DMS 273 (cell line): ENCODE measurements around the gene KCNMA1.
"Not testable (repeated sequence)": the region's sequence is repeated elsewhere in the genome, so short reads cannot be mapped to it uniquely, and the experiment has no call there.

ENCODE experiments used
- DNase-seq: peaks from one replicate; lab custom pipeline; 2025; ENCODE audit not compliant: unreplicated experiment; lab: John Stamatoyannopoulos, UW

The KCNMA1 gene

GRCh38 chr10:77588886-77589285 is 48.7 kb downstream of the KCNMA1 start:
- DNase-seq, result no peak

GRCh38 chr10:77587416-77587790 is 50.2 kb downstream of the KCNMA1 start:
- no peak for DNase-seq

- peak; percentile 27 for DNase-seq
Measured at GRCh38 chr10:77586719-77587415, 50.7 kb downstream of the KCNMA1 start.

GRCh38 chr10:77584938-77585337 is 52.7 kb downstream of the KCNMA1 start:
- no peak for DNase-seq

GRCh38 chr10:77583527-77583926 is 54.1 kb downstream of the KCNMA1 start:
- no peak for DNase-seq

GRCh38 chr10:77582710-77583115 is 54.9 kb downstream of the KCNMA1 start:
- no peak for DNase-seq

- DNase-seq, result peak; percentile 14
Measured at GRCh38 chr10:77581738-77582137, 55.9 kb downstream of the KCNMA1 start.

- no peak for DNase-seq
Measured at GRCh38 chr10:77580482-77580881, 57.1 kb downstream of the KCNMA1 start.

GRCh38 chr10:77578583-77579227 is 58.9 kb downstream of the KCNMA1 start:
- DNase-seq, result no peak

- no peak for DNase-seq
Measured at GRCh38 chr10:77577666-77578229, 59.9 kb downstream of the KCNMA1 start.

GRCh38 chr10:77576444-77577032 is 61.1 kb downstream of the KCNMA1 start:
- DNase-seq, result no peak

- DNase-seq, result no peak
Measured at GRCh38 chr10:77576007-77576367, 61.6 kb downstream of the KCNMA1 start.

GRCh38 chr10:77575271-77576006 is 62.2 kb downstream of the KCNMA1 start:
- no peak for DNase-seq

GRCh38 chr10:77574438-77574837 is 63.2 kb downstream of the KCNMA1 start:
- no peak for DNase-seq

GRCh38 chr10:77572520-77572919 is 65.1 kb downstream of the KCNMA1 start:
- not testable (repeated sequence) for DNase-seq

GRCh38 chr10:77571490-77571889 is 66.1 kb downstream of the KCNMA1 start:
- DNase-seq, result peak; percentile 78

GRCh38 chr10:77566914-77567566 is 70.6 kb downstream of the KCNMA1 start:
- DNase-seq, result no peak

GRCh38 chr10:77566236-77566635 is 71.4 kb downstream of the KCNMA1 start:
- DNase-seq, result no peak

GRCh38 chr10:77565590-77566023 is 72.0 kb downstream of the KCNMA1 start:
- DNase-seq, result no peak

- peak; percentile 41 for DNase-seq
Measured at GRCh38 chr10:77564731-77565589, 72.6 kb downstream of the KCNMA1 start.
